GM12878 (cell line): Measurements from ENCODE around the gene ULBP2. TPM values are rescaled to one million over a fixed set of nuclear protein-coding genes. Genes with fewer than 3 reads are reported as not detected.

ENCODE experiments used
- BHLHE40 ChIP-seq, 2 experiments: fragments of 450-650 bp in 1 of 2; IDR thresholded peaks; 2 replicates each; pipeline ENCODE4 v1.6.1; 2011 to 2017; ENCODE audit warnings: low read depth in 2 of 2, borderline replicate concordance in 1 of 2, improper control_type of control experiment in 1 of 2, low read length in 1 of 2, mild to moderate bottlenecking in 1 of 2
- CBFB ChIP-seq: IDR thresholded peaks from 2 replicates; pipeline ENCODE4 v1.6.1; 2016; ENCODE audit warnings: antibody characterized with exemption, low read depth
- CREB1 ChIP-seq: IDR thresholded peaks from 2 replicates; pipeline ENCODE4 v1.6.1; 2012; ENCODE audit warnings: low read depth, mild to moderate bottlenecking, inconsistent platforms
- EED ChIP-seq: sonication (generic); IDR thresholded peaks from 2 replicates; pipeline ENCODE4 v1.6.1; 2016; ENCODE audit warnings: antibody characterized with exemption, low read depth
- EP300 ChIP-seq, 2 experiments: fragments of 150-350 bp in 1 of 2; IDR thresholded peaks; 2 replicates each; pipeline ENCODE4 v1.6.1; 2011 to 2012; ENCODE audit warnings: low read depth in 2 of 2, low read length in 2 of 2, borderline replicate concordance in 1 of 2, improper control_type of control experiment in 1 of 2, inconsistent platforms in 1 of 2; ENCODE audit not compliant: control insufficient read depth in 1 of 2
- GATAD2B ChIP-seq: fragments of 450-650 bp; conservative IDR thresholded peaks from 2 replicates; pipeline ENCODE4 v1.6.1; 2017; ENCODE audit warnings: low read depth, mild to moderate bottlenecking, moderate library complexity
- IKZF2 ChIP-seq, 2 experiments: fragments of 450-650 bp; IDR thresholded peaks; 2 replicates each; pipeline ENCODE4 v1.6.1; 2017; ENCODE audit warnings: mild to moderate bottlenecking in 2 of 2, moderate library complexity in 2 of 2
- MEF2B ChIP-seq: fragments of 450-650 bp; IDR thresholded peaks from 2 replicates; pipeline ENCODE4 v1.6.1; 2018; ENCODE audit warnings: mild to moderate bottlenecking, moderate library complexity; ENCODE audit not compliant: partially characterized antibody, poor library complexity, severe bottlenecking
- NRF1 ChIP-seq: conservative IDR thresholded peaks from 2 replicates; pipeline ENCODE4 v1.6.1; 2011; ENCODE audit warnings: mild to moderate bottlenecking, low read depth, low read length, improper control_type of control experiment
- PML ChIP-seq: IDR thresholded peaks from 2 replicates; pipeline ENCODE4 v1.6.1; 2012; ENCODE audit warnings: low read length, inconsistent platforms
- RB1 ChIP-seq: fragments of 450-650 bp; formaldehyde crosslinking; IDR thresholded peaks from 2 replicates; pipeline ENCODE4 v1.6.1; 2017; ENCODE audit warnings: mild to moderate bottlenecking, borderline replicate concordance
- RUNX3 ChIP-seq: IDR thresholded peaks from 2 replicates; pipeline ENCODE4 v1.6.1; 2012; ENCODE audit warnings: low read length, inconsistent platforms
- TBL1XR1 ChIP-seq: IDR thresholded peaks from 2 replicates; pipeline ENCODE4 v1.6.1; 2012; ENCODE audit warnings: low read depth, low read length, improper control_type of control experiment
- TCF12 ChIP-seq: IDR thresholded peaks from 2 replicates; pipeline ENCODE4 v1.6.1; 2011; ENCODE audit warnings: low read depth, mild to moderate bottlenecking, low read length
- ZNF384 ChIP-seq: IDR thresholded peaks from 2 replicates; pipeline ENCODE4 v1.6.1; 2012; ENCODE audit warnings: low read depth, mild to moderate bottlenecking, low read length, improper control_type of control experiment, borderline replicate concordance
- polyA plus RNA-seq, 11 experiments: library from polyadenylated mRNA; depleted of rRNA in 4 of 11; unstranded in 6 of 11; stranded (reverse) in 5 of 11; fragments of >200 nt; fragmentation: Nextera tagmentation in 4 of 11; fragmentation: Illumina TruSeq in 1 of 11; extraction: Ambion mirVana in 4 of 11; extraction: Trizol in 1 of 11; gene quantifications; 1 replicate in 1 of 11; 2 replicates in 10 of 11; pipeline versions ENCODE4 v1.2.1 to v1.2.3, GENCODE V29; 2011 to 2016; ENCODE audit warnings: inconsistent platforms in 2 of 11, missing spikeins in 2 of 11, low read depth in 1 of 11
- total RNA-seq, 4 experiments: library from RNA; depleted of rRNA in 3 of 4; stranded (reverse); fragments of >200 nt in 3 of 4; fragmentation: Illumina TruSeq in 1 of 4; extraction: Trizol in 1 of 4; gene quantifications; 2 replicates each; pipeline versions ENCODE4 v1.2.1 to v1.2.3, GENCODE V29; 2013 to 2021
- TF ChIP-seq, protein P1 (sequence below): fragments of 450-650 bp; IDR thresholded peaks from 2 replicates; pipeline ENCODE4 v1.6.1; 2017; ENCODE audit warnings: mild to moderate bottlenecking, moderate library complexity
- TF ChIP-seq, protein P2 (sequence below): fragments of 450-650 bp; IDR thresholded peaks from 2 replicates; pipeline ENCODE4 v1.6.1; 2017; ENCODE audit warnings: borderline replicate concordance
- TF ChIP-seq, protein P3 (sequence below): fragments of 450-650 bp; IDR thresholded peaks from 2 replicates; pipeline ENCODE4 v1.6.1; 2016; ENCODE audit warnings: mild to moderate bottlenecking

The ULBP2 gene
- total and polyA plus RNA-seq, 10 of the 15 experiments (the other 5 are each of a cell fraction or from before 2014, with no cell fraction given), result 0.16 to 2.5 (median 0.22) TPM; not detected in 3

DNA sequence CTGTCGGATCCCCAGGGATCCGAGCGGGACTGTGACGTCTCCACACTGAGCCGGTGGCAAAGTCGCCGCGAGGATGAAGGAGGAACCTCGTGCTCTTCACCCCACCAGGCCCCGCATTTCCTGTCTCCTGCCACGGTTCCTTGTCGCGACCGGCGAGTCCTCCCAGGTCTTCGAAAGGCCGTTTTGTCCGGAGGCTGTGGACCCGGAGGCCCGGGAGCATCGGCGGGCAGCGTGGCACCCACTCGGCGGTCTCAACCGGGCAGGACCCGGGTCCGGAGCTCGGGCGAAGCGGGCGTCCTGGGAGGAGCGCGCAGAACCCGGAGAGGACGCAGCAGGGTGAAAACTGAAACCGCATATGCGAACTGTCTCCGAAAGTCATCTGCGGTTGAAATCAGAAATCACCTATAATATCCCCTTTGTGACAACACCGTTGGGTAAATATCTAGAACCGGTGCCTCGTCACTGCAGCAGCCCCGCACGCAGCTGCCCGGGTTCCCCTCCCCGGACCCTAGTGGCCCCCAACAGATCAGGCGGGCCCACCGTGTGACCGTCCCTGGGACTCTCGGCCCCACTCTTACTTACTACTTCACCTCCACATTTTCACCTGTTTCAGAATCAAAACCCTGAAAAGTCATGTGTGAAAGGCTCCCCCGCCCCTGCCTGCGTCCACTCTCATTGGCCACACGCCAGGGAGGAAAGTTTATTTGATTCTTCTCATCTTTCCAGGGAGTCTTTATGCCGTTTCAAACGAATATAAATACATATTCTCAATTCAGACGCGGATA, 3.1 kb upstream of the ULBP2 start (continued):
- TF ChIP-seq, protein P1, sequence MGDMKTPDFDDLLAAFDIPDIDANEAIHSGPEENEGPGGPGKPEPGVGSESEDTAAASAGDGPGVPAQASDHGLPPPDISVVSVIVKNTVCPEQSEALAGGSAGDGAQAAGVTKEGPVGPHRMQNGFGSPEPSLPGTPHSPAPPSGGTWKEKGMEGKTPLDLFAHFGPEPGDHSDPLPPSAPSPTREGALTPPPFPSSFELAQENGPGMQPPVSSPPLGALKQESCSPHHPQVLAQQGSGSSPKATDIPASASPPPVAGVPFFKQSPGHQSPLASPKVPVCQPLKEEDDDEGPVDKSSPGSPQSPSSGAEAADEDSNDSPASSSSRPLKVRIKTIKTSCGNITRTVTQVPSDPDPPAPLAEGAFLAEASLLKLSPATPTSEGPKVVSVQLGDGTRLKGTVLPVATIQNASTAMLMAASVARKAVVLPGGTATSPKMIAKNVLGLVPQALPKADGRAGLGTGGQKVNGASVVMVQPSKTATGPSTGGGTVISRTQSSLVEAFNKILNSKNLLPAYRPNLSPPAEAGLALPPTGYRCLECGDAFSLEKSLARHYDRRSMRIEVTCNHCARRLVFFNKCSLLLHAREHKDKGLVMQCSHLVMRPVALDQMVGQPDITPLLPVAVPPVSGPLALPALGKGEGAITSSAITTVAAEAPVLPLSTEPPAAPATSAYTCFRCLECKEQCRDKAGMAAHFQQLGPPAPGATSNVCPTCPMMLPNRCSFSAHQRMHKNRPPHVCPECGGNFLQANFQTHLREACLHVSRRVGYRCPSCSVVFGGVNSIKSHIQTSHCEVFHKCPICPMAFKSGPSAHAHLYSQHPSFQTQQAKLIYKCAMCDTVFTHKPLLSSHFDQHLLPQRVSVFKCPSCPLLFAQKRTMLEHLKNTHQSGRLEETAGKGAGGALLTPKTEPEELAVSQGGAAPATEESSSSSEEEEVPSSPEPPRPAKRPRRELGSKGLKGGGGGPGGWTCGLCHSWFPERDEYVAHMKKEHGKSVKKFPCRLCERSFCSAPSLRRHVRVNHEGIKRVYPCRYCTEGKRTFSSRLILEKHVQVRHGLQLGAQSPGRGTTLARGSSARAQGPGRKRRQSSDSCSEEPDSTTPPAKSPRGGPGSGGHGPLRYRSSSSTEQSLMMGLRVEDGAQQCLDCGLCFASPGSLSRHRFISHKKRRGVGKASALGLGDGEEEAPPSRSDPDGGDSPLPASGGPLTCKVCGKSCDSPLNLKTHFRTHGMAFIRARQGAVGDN, result peak; percentile 85
- TF ChIP-seq RUNX3 (peak; percentile 97), ZNF384 (no peak), PML (peak; percentile 27; the same call in 1 of the 2 replicates), MEF2B (peak; percentile 41), NRF1 (no peak), TCF12 (peak; percentile 86), CREB1 (peak; percentile 73), EED (peak; percentile 54; the same call in 1 of the 2 replicates), TBL1XR1 (no peak), BHLHE40 (IDR thresholded peaks at IDR 0.05; ENCODE audit: borderline replicate concordance in 1 of 2, low read depth in 2 of 2, low read length in 1 of 2) (peak in 1 of 2 experiments; percentile 67; a peak in 2 of 4 replicates), EP300 (IDR thresholded peaks at IDR 0.05; ENCODE audit: borderline replicate concordance in 1 of 2, control insufficient read depth in 1 of 2, low read depth in 2 of 2, low read length in 2 of 2) (peak in 1 of 2 experiments; percentile 62; a peak in 3 of 4 replicates), CBFB (peak; percentile 54; the same call in 1 of the 2 replicates), GATAD2B (0 out of 2 replicates have a peak, but pooled peaks have one; percentile 84), IKZF2 (IDR thresholded peaks at IDR 0.05) (peak; percentile 73 to 77), RB1 (0 out of 2 replicates have a peak, but pooled peaks have one; percentile 14)
- TF ChIP-seq, protein P2, sequence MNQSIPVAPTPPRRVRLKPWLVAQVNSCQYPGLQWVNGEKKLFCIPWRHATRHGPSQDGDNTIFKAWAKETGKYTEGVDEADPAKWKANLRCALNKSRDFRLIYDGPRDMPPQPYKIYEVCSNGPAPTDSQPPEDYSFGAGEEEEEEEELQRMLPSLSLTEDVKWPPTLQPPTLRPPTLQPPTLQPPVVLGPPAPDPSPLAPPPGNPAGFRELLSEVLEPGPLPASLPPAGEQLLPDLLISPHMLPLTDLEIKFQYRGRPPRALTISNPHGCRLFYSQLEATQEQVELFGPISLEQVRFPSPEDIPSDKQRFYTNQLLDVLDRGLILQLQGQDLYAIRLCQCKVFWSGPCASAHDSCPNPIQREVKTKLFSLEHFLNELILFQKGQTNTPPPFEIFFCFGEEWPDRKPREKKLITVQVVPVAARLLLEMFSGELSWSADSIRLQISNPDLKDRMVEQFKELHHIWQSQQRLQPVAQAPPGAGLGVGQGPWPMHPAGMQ, result no peak
- TF ChIP-seq, protein P3, sequence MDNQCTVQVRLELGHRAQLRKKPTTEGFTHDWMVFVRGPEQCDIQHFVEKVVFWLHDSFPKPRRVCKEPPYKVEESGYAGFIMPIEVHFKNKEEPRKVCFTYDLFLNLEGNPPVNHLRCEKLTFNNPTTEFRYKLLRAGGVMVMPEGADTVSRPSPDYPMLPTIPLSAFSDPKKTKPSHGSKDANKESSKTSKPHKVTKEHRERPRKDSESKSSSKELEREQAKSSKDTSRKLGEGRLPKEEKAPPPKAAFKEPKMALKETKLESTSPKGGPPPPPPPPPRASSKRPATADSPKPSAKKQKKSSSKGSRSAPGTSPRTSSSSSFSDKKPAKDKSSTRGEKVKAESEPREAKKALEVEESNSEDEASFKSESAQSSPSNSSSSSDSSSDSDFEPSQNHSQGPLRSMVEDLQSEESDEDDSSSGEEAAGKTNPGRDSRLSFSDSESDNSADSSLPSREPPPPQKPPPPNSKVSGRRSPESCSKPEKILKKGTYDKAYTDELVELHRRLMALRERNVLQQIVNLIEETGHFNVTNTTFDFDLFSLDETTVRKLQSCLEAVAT, result 0 out of 2 replicates have a peak, but pooled peaks have one; percentile 49
